Measurements from ENCODE around the gene SUSD1. TPM values are rescaled to one million over a fixed set of nuclear protein-coding genes. Genes with fewer than 3 reads are reported as not detected.

The SUSD1 gene
- total and polyA plus RNA-seq, 2 donors (not counting 1 experiment from before 2014, with no cell fraction given) = 5.7 to 7.5 TPM

- Mint-ChIP-seq H3K9me3 (ENCODE audit: insufficient read depth) (no peaks in the 10 kb centered on the region), H3K4me1 (peaks cover 36% of the 10 kb centered on the region), H3K4me3 (peak overlapping the region; percentile 53), H3K27ac (peak overlapping the region; percentile 65), H3K27me3 (no peaks in the 10 kb centered on the region)
- POLR2A ChIA-PET = no interaction called here
- WGBS (ENCODE audit: insufficient coverage) = no CpG with 5 or more reads among the region's 2 CpGs
- H4K20me1 ChIP-seq (ENCODE audit: control insufficient read depth, insufficient read depth, low read length, poor library complexity, severe bottlenecking) = no peaks in the 10 kb centered on the region
- ATAC-seq (ENCODE audit: low read depth) = peak; percentile 90
- H3K4me3 ChIP-seq (ENCODE audit: control extremely low read depth in 1 of 5, extremely low read depth in 1 of 5, insufficient read depth in 1 of 5, low read depth in 2 of 5, low read length in 4 of 5) = no peak overlapping the region
- CTCF ChIA-PET = interaction anchor here (0.9 to 2.1 kb wide), 3 partner anchors 10 to 83 kb away, joined by 3 to 5 read pairs (median 5); no protein-coding TSS in a partner anchor
- no peaks in the 10 kb centered on the region for H3K27me3 ChIP-seq (replicated peaks in 1 of 4; ENCODE audit: control extremely low read depth in 1 of 4, control insufficient read depth in 3 of 4, insufficient read depth in 4 of 4, low read length in 3 of 4)
- no peak overlapping the region for H3K27ac ChIP-seq (ENCODE audit: low read length in 2 of 2)
- H2AFZ ChIP-seq (ENCODE audit: insufficient read depth, low read depth, low read length, poor library complexity, severe bottlenecking) = no peak overlapping the region
- TF ChIP-seq EZH2 (IDR thresholded peaks at IDR 0.05; ENCODE audit: borderline replicate concordance, insufficient read depth, low read depth, low read length, poor library complexity, severe bottlenecking) (no peak), CTCF (IDR thresholded peaks at IDR 0.05) (no peak)
- peak overlapping the region; percentile 0 for H3K4me2 ChIP-seq (replicated peaks; ENCODE audit: low read depth, low read length, poor library complexity, severe bottlenecking)
- no peaks in the 10 kb centered on the region for H3K79me2 ChIP-seq (ENCODE audit: control insufficient read depth, insufficient read depth, low read length)
- intact Hi-C loops (cut with micrococcal nuclease) = no loop called here
- peaks cover 21 to 23% of the 10 kb centered on the region in 2 donors for H3K4me1 ChIP-seq (ENCODE audit: control insufficient read depth in 2 of 2, insufficient read depth in 2 of 2, low read length in 2 of 2)
- H3K9me3 ChIP-seq (ENCODE audit: control extremely low read depth in 1 of 3, control insufficient read depth in 2 of 3, insufficient read depth in 1 of 3, low read length in 2 of 3) = peaks cover 0 to 9% (median 2%) of the 10 kb centered on the region in 3 donors
- no peaks in the 10 kb centered on the region for H3K36me3 ChIP-seq (replicated peaks in 1 of 2; ENCODE audit: control extremely low read depth in 1 of 2, control insufficient read depth in 1 of 2, extremely low read depth in 1 of 2, insufficient read depth in 2 of 2, low read length in 1 of 2)
- H3K9ac ChIP-seq (ENCODE audit: low read length) = no peak overlapping the region
- peak; percentile 17 for DNase-seq
These were observed 182.6 kb downstream of the SUSD1 start for GRCh38 chr9:111992523-111992922.

DNA sequence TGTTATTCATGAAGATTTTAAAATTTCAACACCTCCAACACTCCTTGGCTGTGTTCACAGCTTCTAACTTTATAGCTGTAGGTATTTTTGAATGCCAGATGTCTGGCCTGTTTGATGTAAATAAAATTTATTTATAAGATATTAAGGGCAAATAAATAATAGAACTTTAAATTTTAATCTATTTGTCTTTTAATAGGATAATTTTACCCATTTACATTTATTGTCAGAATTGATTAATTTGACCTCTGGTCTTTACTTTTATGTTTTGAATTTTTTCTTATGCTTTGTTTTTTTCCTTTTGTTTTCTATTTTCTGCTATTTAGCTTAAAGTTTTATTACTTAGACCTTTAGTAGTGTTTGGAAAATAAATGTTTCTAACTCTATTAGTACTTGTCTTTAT, 183.9 kb downstream of the SUSD1 start:
- Mint-ChIP-seq H3K9me3 (ENCODE audit: insufficient read depth) (no peaks in the 10 kb centered on the region), H3K27me3 (no peaks in the 10 kb centered on the region), H3K4me3 (no peak overlapping the region), H3K4me1 (peaks cover 42% of the 10 kb centered on the region), H3K27ac (no peak overlapping the region)
- Histone ChIP-seq H3K4me2 (replicated peaks; ENCODE audit: low read depth, low read length, poor library complexity, severe bottlenecking) (no peak overlapping the region), H3K79me2 (ENCODE audit: control insufficient read depth, insufficient read depth, low read length) (no peaks in the 10 kb centered on the region), H3K27me3 (replicated peaks in 1 of 4; ENCODE audit: control extremely low read depth in 1 of 4, control insufficient read depth in 3 of 4, insufficient read depth in 4 of 4, low read length in 3 of 4) (no peaks in the 10 kb centered on the region), H2AFZ (ENCODE audit: insufficient read depth, low read depth, low read length, poor library complexity, severe bottlenecking) (no peak overlapping the region), H3K9me3 (ENCODE audit: control extremely low read depth in 1 of 3, control insufficient read depth in 2 of 3, insufficient read depth in 1 of 3, low read length in 2 of 3) (peaks cover 0 to 9% (median 2%) of the 10 kb centered on the region in 3 donors), H3K9ac (ENCODE audit: low read length) (no peak overlapping the region), H3K27ac (ENCODE audit: low read length in 2 of 2) (no peak overlapping the region), H4K20me1 (ENCODE audit: control insufficient read depth, insufficient read depth, low read length, poor library complexity, severe bottlenecking) (no peaks in the 10 kb centered on the region), H3K4me3 (ENCODE audit: control extremely low read depth in 1 of 5, extremely low read depth in 1 of 5, insufficient read depth in 1 of 5, low read depth in 2 of 5, low read length in 4 of 5) (no peak overlapping the region), H3K4me1 (ENCODE audit: control insufficient read depth in 2 of 2, insufficient read depth in 2 of 2, low read length in 2 of 2) (peaks cover 29 to 31% of the 10 kb centered on the region in 2 donors), H3K36me3 (replicated peaks in 1 of 2; ENCODE audit: control extremely low read depth in 1 of 2, control insufficient read depth in 1 of 2, extremely low read depth in 1 of 2, insufficient read depth in 2 of 2, low read length in 1 of 2) (no peaks in the 10 kb centered on the region)
- ChIA-PET POLR2A (no interaction called here), CTCF (interaction anchor here (0.8 kb wide), 1 partner anchor 83 kb away, joined by 3 read pairs; no protein-coding TSS in a partner anchor)
- TF ChIP-seq CTCF (IDR thresholded peaks at IDR 0.05) (no peak), EZH2 (IDR thresholded peaks at IDR 0.05; ENCODE audit: borderline replicate concordance, insufficient read depth, low read depth, low read length, poor library complexity, severe bottlenecking) (no peak)
- intact Hi-C loops (cut with micrococcal nuclease) = no loop called here
- ATAC-seq (ENCODE audit: low read depth) (no peak), DNase-seq (no peak)

Small RNAs within 50 kb of the gene (small RNA-seq; reads per million reads assigned to genes)
- gene RF00019 (ENCODE audit: insufficient read length, low read depth, low replicate concordance) (not detected), gene RNU6-710P (ENCODE audit: insufficient read length, low read depth, low replicate concordance) (not detected), gene RNU6-855P (ENCODE audit: insufficient read length, low read depth, low replicate concordance) (not detected)

Other genes starting within 250 kb of the SUSD1 start
- 122 and 133 TPM in 2 replicates for gene PTBP3, start 158.3 kb upstream of the SUSD1 start, total RNA-seq
- 22.8 and 27.2 TPM in 2 replicates for gene PTBP3, start 158.3 kb upstream of the SUSD1 start, polyA plus RNA-seq
- 11.7 and 12.8 TPM in 2 replicates for gene HSDL2, start 204.8 kb upstream of the SUSD1 start, total RNA-seq
- gene HSDL2, start 204.8 kb upstream of the SUSD1 start, polyA plus RNA-seq = 5.2 and 5.8 TPM in 2 replicates

All from B cell (primary cell).